Activated CD8-positive, alpha-beta T cell treated with anti-CD3 and anti-CD28 coated beads, Interleukin-2, amount 10 ng/mL, durations not matched to agents 7 days and 5 days (primary cell): ENCODE measurements around the gene BDNF. TPM values are rescaled to one million over a fixed set of nuclear protein-coding genes. Genes with fewer than 3 reads are reported as not detected.

Experiments
- ATAC-seq: fragments of 150-1000 bp; cut with Tn5 transposase; one replicate; pipeline ENCODE4 v1.10.0; 2021; ENCODE audit warnings: moderate library complexity
- CTCF ChIA-PET: fragments of 350-600 bp; sonication (Branson Sonifier 250); formaldehyde crosslinking; loops from one replicate; lab custom pipeline; 2021; ENCODE audit warnings: antibody characterized with exemption; lab: Charles Lee
- POLR2A ChIA-PET: fragments of 350-600 bp; sonication (Branson Sonifier 250); formaldehyde crosslinking; loops from one replicate; lab custom pipeline; 2021; ENCODE audit warnings: antibody characterized with exemption; lab: Charles Lee
- DNase-seq: peaks from one replicate; pipeline ENCODE4 v3.0.0-alpha.2; 2020
- H3K27ac Mint-ChIP-seq: one replicate; pipeline ENCODE4 v1.8.0; 2021; ENCODE audit warnings: mild to moderate bottlenecking, mixed read lengths
- H3K27me3 Mint-ChIP-seq: one replicate; pipeline ENCODE4 v1.8.0; 2021; ENCODE audit warnings: low read depth, mixed read lengths
- H3K36me3 Mint-ChIP-seq: one replicate; pipeline ENCODE4 v1.8.0; 2021; ENCODE audit warnings: low read depth, mixed read lengths
- H3K4me1 Mint-ChIP-seq: one replicate; pipeline ENCODE4 v1.8.0; 2021; ENCODE audit warnings: low read depth, mixed read lengths
- H3K4me3 Mint-ChIP-seq: one replicate; pipeline ENCODE4 v1.8.0; 2021; ENCODE audit warnings: mild to moderate bottlenecking, mixed read lengths
- H3K9me3 Mint-ChIP-seq: one replicate; pipeline ENCODE4 v1.8.0; 2022; ENCODE audit warnings: mixed read lengths; ENCODE audit not compliant: insufficient read depth
- total RNA-seq, 2 experiments: library from RNA; stranded (reverse); gene quantifications; one replicate each; pipeline ENCODE4 v1.2.3, GENCODE V29; 2021

The BDNF gene
- total RNA-seq, 2 experiments from 2014 or later, result not detected

- Mint-ChIP-seq H3K36me3 (no peaks in the 10 kb centered on the region), H3K9me3 (peaks cover 2% of the 10 kb centered on the region), H3K27ac (no peak overlapping the region), H3K27me3 (no peaks in the 10 kb centered on the region), H3K4me1 (no peaks in the 10 kb centered on the region), H3K4me3 (no peak overlapping the region)
- DNase-seq, result no peak
- ChIA-PET POLR2A (no interaction called here), CTCF (no interaction called here)
- no peak for ATAC-seq
Observed at GRCh38 chr11:27658535-27659236, 41.6 kb downstream of the BDNF start.

GRCh38 chr11:27656806-27657483 lies 43.3 kb downstream of the BDNF start:
- no peak for ATAC-seq
- H3K36me3 Mint-ChIP-seq, result no peaks in the 10 kb centered on the region
- H3K27me3 Mint-ChIP-seq, result no peaks in the 10 kb centered on the region
- no peak overlapping the region for H3K4me3 Mint-ChIP-seq
- no peaks in the 10 kb centered on the region for H3K9me3 Mint-ChIP-seq
- CTCF ChIA-PET, result no interaction called here
- no peaks in the 10 kb centered on the region for H3K4me1 Mint-ChIP-seq
- DNase-seq, result no peak
- POLR2A ChIA-PET, result no interaction called here
- no peak overlapping the region for H3K27ac Mint-ChIP-seq

GRCh38 chr11:27656320-27656719 lies 43.9 kb downstream of the BDNF start:
- DNase-seq, result no peak
- no peak overlapping the region for H3K4me3 Mint-ChIP-seq
- CTCF ChIA-PET, result no interaction called here
- no peak overlapping the region for H3K27ac Mint-ChIP-seq
- POLR2A ChIA-PET, result no interaction called here
- no peaks in the 10 kb centered on the region for H3K9me3 Mint-ChIP-seq
- no peaks in the 10 kb centered on the region for H3K36me3 Mint-ChIP-seq
- ATAC-seq, result no peak
- H3K27me3 Mint-ChIP-seq, result no peaks in the 10 kb centered on the region
- no peaks in the 10 kb centered on the region for H3K4me1 Mint-ChIP-seq

GRCh38 chr11:27653990-27654758 lies 46.1 kb downstream of the BDNF start:
- ChIA-PET CTCF (no interaction called here), POLR2A (no interaction called here)
- Mint-ChIP-seq H3K36me3 (no peaks in the 10 kb centered on the region), H3K4me1 (no peaks in the 10 kb centered on the region), H3K27ac (no peak overlapping the region), H3K4me3 (no peak overlapping the region), H3K27me3 (no peaks in the 10 kb centered on the region), H3K9me3 (no peaks in the 10 kb centered on the region)
- ATAC-seq, result no peak
- no peak for DNase-seq

GRCh38 chr11:27651711-27652110 lies 48.5 kb downstream of the BDNF start:
- Mint-ChIP-seq H3K36me3 (no peaks in the 10 kb centered on the region), H3K4me3 (no peak overlapping the region), H3K9me3 (no peaks in the 10 kb centered on the region), H3K4me1 (no peaks in the 10 kb centered on the region), H3K27ac (no peak overlapping the region), H3K27me3 (no peaks in the 10 kb centered on the region)
- no peak for DNase-seq
- POLR2A ChIA-PET, result no interaction called here
- ATAC-seq, result no peak
- CTCF ChIA-PET, result no interaction called here

- POLR2A ChIA-PET, result no interaction called here
Observed at GRCh38 chr11:27650988-27651387, 49.3 kb downstream of the BDNF start.

GRCh38 chr11:27649800-27650199 lies 50.5 kb downstream of the BDNF start:
- no peaks in the 10 kb centered on the region for H3K9me3 Mint-ChIP-seq
- CTCF ChIA-PET, result no interaction called here

More at GRCh38 chr11:27650988-27651387, 49.3 kb downstream of the BDNF start:
- Mint-ChIP-seq H3K4me3 (no peak overlapping the region), H3K27me3 (no peaks in the 10 kb centered on the region), H3K27ac (no peak overlapping the region), H3K9me3 (no peaks in the 10 kb centered on the region), H3K4me1 (no peaks in the 10 kb centered on the region), H3K36me3 (no peaks in the 10 kb centered on the region)
- no peak for DNase-seq
- CTCF ChIA-PET, result no interaction called here
- no peak for ATAC-seq

GRCh38 chr11:27648840-27649239 lies 51.4 kb downstream of the BDNF start:
- ChIA-PET POLR2A (no interaction called here), CTCF (no interaction called here)
- Mint-ChIP-seq H3K27me3 (no peaks in the 10 kb centered on the region), H3K27ac (no peak overlapping the region), H3K4me1 (no peaks in the 10 kb centered on the region), H3K9me3 (no peaks in the 10 kb centered on the region), H3K36me3 (no peaks in the 10 kb centered on the region), H3K4me3 (no peak overlapping the region)
- ATAC-seq, result no peak
- DNase-seq, result no peak

More at GRCh38 chr11:27649800-27650199, 50.5 kb downstream of the BDNF start:
- DNase-seq, result no peak
- H3K4me1 Mint-ChIP-seq, result no peaks in the 10 kb centered on the region
- no peak overlapping the region for H3K4me3 Mint-ChIP-seq
- no peaks in the 10 kb centered on the region for H3K27me3 Mint-ChIP-seq
- ATAC-seq, result no peak
- H3K36me3 Mint-ChIP-seq, result no peaks in the 10 kb centered on the region
- POLR2A ChIA-PET, result no interaction called here
- H3K27ac Mint-ChIP-seq, result no peak overlapping the region

- no peak for ATAC-seq
- no peak for DNase-seq
- no peaks in the 10 kb centered on the region for H3K27me3 Mint-ChIP-seq
- no peak overlapping the region for H3K27ac Mint-ChIP-seq
- H3K36me3 Mint-ChIP-seq, result no peaks in the 10 kb centered on the region
- no peaks in the 10 kb centered on the region for H3K9me3 Mint-ChIP-seq
- ChIA-PET CTCF (no interaction called here), POLR2A (no interaction called here)
- no peaks in the 10 kb centered on the region for H3K4me1 Mint-ChIP-seq
- no peak overlapping the region for H3K4me3 Mint-ChIP-seq
Observed at GRCh38 chr11:27646051-27646818, 54.0 kb downstream of the BDNF start.

GRCh38 chr11:27642954-27643353 lies 57.3 kb downstream of the BDNF start:
- H3K27me3 Mint-ChIP-seq, result no peaks in the 10 kb centered on the region
- DNase-seq, result no peak
- no peaks in the 10 kb centered on the region for H3K4me1 Mint-ChIP-seq
- H3K4me3 Mint-ChIP-seq, result no peak overlapping the region
- ChIA-PET POLR2A (no interaction called here), CTCF (no interaction called here)
- no peak for ATAC-seq
- H3K27ac Mint-ChIP-seq, result no peak overlapping the region
- no peaks in the 10 kb centered on the region for H3K9me3 Mint-ChIP-seq
- no peaks in the 10 kb centered on the region for H3K36me3 Mint-ChIP-seq

- DNase-seq, result no peak
- Mint-ChIP-seq H3K36me3 (no peaks in the 10 kb centered on the region), H3K9me3 (no peaks in the 10 kb centered on the region), H3K4me3 (no peak overlapping the region), H3K27ac (no peak overlapping the region), H3K27me3 (no peaks in the 10 kb centered on the region), H3K4me1 (no peaks in the 10 kb centered on the region)
- ATAC-seq, result no peak
- ChIA-PET CTCF (no interaction called here), POLR2A (no interaction called here)
Observed at GRCh38 chr11:27640954-27641353, 59.3 kb downstream of the BDNF start.
